NCI-H2081 treated with DMSO at 0.1 percent for 48 hours (cell line): ENCODE data around the gene PLEKHH3.

Experiments used
- DNase-seq: peaks from one replicate; lab custom pipeline; 2025; lab: John Stamatoyannopoulos, UW

PLEKHH3 gene

DNA sequence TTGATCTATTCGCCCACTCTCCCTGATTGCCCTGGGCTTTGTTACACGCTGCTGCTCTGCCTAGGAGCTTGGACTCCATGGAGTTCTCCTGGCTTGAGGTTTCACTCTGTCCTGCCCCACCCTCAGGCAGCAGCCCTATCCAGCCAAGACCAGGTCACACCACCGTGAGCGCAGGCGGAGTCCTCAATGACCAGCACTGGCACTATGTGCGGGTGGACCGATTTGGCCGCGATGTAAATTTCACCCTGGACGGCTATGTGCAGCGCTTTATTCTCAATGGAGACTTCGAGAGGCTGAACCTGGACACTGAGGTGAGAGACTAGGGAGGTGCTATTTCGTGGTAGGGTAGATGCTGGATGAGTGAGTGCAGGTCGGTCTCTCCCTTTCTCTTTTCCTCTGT lies 9.0 kb upstream of the PLEKHH3 start:
- DNase-seq, result no peak

DNA sequence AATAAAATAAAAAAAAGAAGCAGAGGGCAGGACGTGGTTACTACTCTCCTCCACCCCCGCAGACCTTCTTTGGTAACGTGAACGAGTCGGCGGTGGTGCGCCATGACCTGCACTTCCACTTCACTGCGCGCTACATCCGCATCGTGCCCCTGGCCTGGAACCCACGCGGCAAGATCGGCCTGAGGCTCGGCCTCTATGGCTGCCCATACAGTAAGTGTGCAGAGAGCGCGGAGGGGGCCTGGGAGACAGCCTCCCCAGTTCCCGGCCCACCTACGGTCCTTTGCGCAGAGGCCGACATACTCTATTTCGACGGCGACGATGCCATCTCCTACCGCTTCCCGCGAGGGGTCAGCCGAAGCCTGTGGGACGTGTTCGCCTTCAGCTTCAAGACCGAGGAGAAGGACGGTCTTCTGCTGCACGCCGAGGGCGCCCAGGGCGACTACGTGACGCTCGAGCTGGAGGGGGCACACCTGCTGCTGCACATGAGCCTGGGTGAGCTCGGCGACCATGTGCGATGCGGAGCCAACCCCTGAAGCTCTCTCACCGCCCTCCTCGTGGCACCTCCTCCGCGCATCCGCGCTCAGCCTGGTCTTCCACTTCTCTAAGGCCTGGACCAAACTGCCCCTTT lies 8.2 kb upstream of the PLEKHH3 start:
- DNase-seq, result no peak

DNA sequence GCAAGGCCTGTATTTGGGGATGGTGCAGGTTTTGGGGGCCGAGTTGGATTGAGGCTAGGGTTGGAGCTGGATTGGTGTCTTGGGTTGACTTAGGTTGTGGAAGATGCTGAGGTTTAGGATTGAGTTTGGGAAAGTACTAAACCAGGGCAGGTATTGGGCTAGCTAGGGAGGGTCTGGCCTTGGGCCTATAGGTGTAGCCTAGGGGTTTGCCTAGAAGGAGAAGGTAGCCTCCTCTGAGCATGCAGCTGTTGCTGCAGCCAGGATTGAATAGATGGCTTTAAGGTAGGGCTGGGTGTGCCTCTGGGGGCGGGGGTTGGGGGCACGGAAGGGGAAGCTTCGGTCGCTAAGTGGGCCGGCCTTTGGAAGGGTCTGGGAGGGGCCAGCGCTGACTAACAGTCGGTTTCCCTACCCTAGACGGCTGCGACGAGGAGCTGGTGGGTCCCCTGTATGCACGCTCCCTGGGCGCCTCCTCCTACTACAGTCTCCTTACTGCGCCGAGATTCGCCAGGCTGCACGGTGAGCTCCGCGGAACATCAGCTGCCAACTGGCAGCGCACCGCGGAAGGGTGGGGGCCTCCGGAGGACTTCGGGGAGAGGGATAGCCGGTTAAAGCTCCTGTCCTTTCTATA lies 6.7 kb upstream of the PLEKHH3 start:
- no peak for DNase-seq

DNA sequence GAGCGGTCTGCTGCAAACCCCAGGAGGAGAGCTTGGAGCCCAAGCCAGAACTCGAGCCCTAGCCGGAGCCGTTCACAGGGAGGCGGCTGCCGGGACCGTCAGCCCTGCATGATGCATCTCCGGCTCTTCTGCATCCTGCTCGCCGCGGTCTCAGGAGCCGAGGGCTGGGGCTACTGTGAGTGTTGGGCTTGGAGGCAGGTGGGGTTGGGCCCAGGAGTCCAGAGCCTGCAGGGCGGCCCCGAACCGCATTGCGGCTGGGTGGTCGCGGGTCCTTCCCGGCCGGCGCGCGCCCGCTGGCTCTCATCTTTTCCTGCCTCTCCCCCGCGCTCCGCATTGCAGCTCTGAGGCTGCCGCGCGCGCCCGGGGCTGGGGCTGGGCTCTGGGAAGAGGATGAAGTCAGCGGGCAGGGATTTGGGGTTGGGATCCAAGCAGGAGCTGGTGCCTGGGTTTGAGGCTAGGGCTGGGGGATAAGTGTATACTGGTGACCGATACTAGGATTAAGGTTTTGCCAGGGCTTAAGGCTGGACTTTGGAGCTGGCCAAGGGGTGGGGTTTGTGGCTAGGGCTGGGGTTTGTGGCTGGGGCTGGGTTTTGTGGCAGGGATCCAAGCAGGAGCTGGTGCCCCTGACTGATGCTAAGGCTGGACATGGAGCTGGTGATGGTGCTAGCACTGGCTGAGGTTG lies 6.1 kb upstream of the PLEKHH3 start:
- no peak for DNase-seq

DNA sequence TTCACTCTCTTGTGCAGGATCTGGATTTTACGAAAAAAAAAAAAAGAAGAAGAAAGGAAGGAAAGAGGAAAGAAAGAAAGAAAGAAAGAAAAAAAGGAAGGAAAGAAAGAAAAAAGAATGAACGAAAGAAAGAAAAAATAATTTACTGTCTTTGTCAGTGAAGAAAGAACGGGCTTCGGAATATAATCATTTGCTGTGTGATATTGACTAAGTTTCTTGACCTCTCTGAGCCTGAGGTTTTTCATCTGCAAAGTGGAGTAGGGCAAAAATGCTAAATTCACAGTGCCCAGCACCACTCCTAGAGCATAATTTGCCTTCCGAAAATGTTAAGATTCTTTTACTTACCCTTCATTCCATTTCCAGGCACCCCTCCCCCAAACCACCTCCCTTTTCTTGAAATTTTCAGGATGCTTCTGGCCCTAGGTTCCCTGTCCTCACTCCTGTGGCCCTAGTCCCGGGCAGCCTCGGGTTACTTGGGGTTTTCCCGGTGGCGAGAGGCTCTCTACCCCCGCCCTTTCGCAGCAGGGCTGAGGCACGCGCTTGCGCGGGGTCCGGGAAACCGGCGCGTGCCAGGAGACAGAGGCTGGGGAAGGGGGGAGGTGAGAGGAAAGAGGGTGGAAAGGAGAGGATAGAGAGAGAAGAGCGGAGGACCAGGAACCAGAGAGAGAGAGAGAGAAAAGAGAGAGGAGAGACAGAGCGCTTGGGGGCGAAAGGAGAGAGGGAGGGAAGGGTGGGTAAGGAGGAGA lies 5.4 kb upstream of the PLEKHH3 start, which contains the start of gene CNTNAP1:
Gene CNTNAP1, plus strand, starts transcription at position 556 of the 746 bp plus-strand sequence. CDS start 299 bp downstream, outside the sequence.
- DNase-seq, result no peak

DNA sequence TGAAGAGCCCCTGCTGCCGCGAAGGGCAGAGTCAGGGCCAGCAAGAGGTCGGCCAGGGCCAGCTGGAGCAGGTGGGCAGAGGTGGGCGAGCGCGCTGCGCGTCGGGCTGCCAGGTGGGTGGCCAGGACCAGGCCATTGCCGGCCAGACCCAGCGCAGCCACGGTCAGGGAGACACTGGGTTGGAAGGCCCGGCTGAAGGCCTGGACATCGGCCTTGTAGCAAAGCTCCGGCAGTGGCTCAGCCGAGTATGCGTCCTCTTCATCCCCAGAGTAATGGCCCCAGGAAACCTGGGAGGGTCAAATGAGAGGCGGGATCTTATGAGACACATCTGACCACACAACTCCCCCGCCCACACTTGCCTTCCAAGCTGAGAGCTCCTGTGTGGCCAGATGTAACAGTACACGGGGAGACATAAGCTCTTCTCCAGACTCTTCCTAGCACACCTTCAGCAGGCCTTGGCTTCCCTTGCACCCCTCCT lies 3.6 kb upstream of the PLEKHH3 start:
- DNase-seq, result no peak

DNA sequence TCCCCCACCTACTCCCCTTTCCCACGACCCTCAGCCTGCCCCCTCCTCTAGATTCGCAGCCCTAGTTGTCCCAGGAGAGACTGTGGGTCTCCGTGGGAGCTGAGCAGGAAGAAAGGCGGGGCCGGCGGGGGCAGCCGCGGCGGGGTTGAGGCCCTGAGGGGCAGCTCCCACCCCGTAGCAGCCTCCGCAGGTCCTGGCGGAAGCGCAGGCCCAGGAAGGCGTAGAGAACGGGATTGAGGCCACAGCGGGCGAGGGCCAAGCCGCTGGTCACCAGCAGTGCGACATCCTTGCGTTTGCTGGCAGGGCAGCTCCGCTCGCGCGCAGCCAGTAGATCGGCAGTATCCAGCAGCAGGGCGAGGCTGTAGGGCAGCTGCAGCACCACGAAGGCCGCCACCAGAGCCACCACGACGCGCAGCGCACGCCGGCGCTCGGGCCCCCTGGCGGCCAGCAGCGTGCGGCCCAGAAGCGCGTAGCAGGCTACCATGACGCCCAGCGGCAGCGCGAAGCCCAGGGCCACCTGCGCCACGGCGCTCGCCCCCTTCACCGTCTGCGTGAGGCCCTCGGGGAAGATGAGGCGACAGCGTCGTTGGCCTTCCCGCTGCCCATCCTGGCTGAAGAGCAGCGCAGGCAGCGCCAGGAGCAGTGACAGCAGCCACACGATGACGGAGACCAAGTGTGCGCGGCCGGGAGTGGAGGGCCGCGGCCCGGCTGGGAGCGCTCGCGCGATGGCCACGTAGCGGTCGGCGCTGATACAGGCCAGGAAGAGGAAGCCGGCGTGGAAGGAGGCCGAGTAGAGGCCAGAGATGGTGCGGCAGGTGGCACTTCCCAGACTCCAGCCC lies 2.9 kb upstream of the PLEKHH3 start:
- DNase-seq, result peak; percentile 58

DNA sequence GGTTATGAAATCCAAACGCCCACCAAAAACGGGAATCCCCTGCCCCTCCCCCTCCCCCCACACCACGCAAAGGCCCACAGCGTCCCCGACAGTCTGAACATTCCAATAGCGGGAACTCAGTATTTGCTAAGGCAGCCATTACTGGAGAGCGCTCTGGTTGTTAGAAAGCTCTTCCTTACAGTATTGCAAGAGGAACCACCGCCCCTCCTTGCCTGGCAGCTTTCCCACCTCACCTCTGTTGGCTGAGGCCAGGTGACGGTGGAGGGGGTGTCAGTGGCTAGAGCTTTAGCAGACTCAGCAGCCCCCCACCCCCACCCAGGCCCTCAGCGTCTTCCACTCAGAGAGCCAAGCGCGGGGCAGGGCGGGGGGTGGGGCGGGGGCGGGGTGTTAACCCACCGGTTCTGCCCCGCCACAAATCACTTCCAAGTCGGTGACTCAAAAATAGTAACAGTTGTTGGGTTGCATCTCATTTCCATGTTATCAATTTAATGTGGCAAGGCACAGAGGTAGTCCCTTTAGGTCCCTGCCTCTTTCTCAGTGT lies 2.2 kb upstream of the PLEKHH3 start:
- DNase-seq, result peak; percentile 48

DNA sequence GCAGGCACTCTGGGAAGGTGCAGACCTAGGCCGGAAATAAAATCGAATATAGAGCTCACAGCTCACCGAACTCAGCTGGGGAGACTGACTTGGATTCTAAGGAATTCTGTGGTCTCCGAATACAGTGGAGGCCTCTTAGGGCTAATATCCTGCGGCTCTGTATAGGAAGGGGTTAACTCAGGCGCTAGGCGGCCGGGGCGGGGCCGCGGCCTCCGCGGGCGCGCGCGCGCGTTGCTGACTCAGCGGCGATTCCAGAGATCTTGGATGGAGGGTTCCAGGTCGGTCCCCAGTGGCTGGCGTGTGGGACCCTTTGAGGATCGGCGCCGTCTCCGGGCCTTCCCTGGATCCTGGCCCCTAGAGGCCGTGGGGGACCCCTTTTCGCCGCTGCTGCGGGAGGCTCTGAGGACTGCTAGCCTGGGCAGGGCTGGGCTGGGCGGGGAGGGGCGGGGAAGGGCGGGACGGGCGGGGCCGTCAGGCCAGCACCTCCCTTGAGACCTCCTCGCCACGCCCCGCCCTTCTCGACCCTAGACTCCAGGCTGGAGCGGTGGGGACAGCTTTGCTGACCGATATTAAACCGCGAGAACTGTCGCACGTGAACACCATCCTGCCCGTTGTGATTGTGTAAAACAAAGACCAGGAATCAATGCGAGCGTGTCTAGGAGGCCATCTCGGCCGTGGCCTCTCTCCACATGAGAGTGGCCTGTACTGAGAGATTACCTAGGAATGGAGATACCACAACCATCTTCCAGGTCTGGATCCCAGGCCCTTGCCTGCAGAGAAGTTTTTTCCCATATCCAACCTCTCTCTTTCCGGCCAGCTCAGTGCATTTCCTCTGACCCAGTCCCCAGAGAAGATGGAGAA lies 1.4 kb upstream of the PLEKHH3 start:
- peak; percentile 53 for DNase-seq

DNA sequence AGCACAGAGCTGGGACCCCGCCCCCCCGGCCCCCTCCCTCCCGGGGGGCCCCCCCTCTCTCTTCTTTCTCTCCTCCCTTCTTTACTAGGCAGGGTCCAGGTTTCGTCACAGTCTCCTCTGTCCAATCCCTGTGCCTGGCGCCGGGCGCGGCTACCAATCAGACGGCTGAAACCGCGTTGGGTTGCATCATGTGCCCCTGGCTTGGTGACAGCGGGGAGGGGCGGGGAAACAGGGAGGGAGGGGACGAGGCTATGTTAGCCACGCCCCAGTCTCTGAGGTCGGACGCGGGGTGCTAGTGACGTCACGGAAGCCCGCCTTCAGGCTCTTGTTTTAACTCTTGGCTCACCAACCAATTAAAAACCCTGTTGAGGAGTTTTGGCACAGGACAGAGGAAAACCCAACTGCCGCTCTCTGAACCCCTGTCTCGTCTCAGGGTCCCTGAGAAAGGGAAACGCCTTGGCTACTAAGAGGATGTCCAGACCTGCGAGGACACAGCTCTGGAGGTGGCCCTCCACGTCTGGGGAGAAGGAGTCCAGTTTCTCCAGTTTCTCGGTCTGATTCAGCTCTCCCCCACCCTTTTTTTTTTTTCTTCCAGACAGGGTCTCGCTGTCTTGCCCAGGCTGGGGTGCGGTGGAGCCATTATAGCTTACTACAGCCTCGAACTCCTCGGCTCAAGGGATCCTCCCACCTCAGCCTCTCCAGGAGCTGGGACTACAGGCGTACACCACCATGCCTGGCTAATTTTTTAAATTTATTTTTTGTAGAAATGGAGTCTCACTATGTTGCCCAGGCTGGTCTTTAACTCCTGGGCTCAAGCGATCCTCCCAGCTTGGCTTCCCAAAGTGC lies 441 bp upstream of the PLEKHH3 start:
- DNase-seq, result peak; percentile 99

DNA sequence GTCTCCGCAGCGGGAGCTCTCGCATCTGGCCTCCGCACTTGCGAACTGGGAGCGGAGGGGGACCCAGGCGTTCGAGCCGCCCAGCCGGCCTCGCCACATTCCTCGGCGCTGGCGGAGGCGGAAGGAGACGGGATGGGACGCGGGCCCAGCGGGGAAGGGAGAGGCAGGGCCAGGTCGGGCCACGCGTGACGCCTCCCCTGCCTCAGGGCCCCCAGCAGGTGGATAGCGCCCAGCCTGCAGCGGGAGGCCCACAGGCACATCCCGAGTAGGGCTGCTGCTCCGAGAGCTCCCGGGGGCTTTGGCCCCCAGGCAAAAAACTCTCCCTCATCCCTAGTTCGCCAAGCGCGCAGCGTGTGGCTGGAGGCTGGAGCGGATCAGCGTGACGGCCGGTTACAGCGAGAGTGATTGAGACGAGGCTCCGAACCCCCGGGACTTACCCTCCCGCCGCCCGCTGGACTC lies 800 bp downstream of the PLEKHH3 start:
- DNase-seq, result peak; percentile 9

DNA sequence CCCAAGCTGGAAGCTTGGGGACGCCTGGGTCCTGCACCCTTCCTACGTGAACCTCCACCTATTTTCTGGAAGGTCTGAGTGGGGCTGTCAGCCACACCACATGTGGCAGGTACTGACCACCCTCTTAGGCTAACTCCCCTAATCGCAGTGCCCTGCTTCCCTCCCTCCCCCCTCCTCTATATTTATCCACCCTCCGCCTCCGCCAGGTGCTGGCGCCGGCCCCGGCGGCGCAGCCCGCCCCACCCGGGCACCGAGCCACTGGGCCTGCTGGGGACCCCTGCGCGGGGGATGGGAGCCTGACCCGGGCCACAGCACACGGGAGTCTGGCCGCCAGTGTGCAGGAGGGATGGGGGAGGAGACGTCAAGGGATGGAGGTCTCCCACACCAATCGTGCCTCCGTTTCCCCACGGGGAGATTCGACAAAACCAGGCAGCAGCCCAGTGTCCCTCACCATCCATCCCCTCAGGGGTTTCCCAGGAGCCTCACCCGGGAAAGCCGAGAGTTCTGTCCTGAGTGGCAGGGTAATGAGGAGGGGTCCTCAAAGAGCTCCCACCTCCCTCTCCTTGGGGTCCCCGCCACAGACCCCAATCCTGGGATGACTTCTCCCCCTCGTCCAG lies 1.3 kb downstream of the PLEKHH3 start:
- peak; percentile 73 for DNase-seq

DNA sequence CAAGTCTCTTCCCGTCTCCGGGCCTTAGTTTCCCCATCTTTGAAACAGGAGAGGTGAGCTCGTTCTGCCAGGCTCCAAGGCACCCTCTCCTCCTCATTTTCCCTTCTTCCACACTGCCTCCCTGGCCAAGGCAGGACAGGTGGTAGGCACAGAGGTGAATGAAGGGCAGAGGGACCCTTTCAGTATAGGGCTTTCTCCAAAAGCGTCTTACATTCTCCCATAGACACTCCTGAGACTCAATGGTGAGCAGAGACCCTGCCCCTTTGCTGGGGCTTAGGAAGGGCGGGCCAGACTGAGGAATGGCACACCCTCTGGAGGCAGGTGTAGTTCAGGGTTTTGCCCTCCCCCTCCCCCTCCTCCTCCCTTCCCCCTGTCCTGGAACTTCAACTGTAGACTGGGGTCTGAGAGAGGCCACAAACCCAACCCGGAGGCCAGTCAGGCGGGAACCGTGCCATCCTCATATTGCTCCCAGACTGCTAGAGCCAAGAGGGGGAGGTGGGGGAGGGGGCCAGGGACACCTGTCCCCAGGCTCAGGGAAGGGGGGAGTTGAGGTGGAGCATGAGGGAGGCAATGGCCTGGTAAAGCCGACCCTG lies 1.9 kb downstream of the PLEKHH3 start:
- peak; percentile 73 for DNase-seq

DNA sequence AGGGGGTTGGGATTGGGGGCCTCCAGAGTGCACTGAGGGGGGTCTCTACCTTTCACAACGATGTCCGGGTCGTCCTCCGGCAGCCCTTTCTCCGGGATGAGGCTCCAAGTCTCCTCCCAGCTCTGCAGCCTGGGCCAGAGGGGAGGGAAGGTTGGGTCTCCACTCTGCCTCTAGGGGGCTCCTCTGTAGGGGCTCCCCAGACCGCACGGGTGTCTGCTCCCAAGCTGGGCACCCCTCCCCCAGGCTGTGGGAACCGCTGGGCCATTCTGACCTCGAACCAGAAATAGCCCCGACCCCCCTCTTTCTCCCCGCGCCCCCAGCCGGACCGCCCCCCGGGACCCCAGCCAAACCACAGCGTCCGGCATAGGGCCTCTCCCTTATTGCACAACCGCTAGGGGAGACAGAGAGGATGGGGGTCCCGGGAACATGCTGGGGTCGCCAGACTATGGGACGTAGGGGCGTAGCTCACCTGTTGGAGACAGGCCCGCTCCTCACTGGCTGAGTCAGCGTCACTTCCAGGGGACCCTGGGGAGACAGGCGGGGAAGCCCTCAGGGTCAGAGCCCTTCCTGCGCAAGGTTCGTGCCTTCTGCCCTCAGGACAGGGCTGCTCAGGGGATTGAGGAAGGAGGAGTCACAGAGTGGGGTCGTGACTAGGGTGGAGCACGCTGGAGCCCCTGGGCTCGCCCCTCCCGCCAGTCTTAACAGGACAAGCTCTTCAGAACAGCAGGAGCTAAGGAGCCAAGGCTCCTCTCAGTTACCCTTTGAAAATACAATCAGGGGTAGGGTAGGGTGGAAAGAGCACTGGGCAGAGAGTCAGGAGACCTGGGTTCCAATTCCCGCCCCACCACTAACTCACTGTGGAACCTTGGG lies 2.7 kb downstream of the PLEKHH3 start:
- no peak for DNase-seq

DNA sequence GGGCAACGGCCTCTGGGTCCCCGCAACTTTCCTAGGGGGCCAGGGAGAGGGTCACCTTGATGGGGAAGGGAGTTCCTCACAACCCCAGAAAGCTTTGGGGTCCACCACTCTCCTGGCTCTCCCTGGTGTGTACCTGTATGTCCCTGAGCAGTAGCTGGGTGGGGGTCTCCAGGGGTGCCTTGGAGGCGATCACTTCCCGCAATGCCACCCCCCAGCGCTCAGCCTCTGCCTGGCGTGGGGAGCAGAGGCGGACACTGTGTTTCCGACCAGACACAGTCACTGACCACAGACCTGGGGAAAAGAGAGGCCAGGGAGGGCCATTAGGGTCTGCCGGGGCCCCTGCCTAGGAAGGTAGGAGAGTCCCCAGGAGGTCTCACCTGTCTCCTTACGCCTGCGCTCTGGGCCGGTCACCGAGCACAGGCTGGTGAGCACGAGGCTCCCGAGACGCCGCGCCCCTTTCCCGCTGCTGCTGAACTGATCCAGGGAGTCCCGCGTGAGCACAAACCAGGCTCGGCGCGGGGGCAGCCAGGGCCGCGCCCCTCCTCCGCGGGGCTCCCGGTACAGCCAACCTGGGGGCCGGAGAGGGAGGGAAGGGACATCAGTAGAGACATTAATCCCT lies 3.4 kb downstream of the PLEKHH3 start:
- no peak for DNase-seq

DNA sequence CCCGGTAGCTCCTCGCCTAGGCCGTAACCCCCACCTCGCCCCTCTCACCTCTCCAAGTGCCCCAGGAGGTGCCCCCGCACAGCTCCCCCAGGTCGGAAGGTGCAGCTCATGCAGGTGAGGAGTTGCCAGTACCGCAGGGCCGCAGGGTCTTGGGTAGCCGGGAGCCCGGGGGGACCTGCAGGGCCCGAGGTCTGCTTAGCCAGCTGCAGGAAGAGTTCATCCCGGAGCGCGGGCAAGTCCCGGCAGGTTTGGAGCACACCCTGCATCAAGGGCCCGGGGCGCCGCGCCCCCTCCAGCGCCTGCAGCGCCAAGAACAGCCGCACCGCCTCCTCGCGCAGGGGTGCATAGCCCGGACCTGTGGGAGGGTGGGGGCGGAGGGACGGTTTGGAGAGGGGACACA lies 4.8 kb downstream of the PLEKHH3 start:
- no peak for DNase-seq
